GM18499 (cell line): Measurements from ENCODE around the gene RASA2.

ENCODE experiments used
- ATAC-seq: cut with Tn5 transposase; IDR thresholded peaks from one replicate; pipeline ENCODE4 v1.9.1; 2021; ENCODE audit warnings: moderate number of reproducible peaks; ENCODE audit not compliant: insufficient read depth, unreplicated experiment

Gene RASA2

GRCh38 chr3:141660614-141660947 lies 173.8 kb downstream of the RASA2 start:
- ATAC-seq: no peak

GRCh38 chr3:141661229-141662196 lies 174.7 kb downstream of the RASA2 start:
- no peak for ATAC-seq

- ATAC-seq: no peak
Observed at GRCh38 chr3:141663993-141664392, 177.2 kb downstream of the RASA2 start.
